H9 (cell line): ENCODE data around the gene FAM110C. TPM values are rescaled to one million over a fixed set of nuclear protein-coding genes. Genes with fewer than 3 reads are reported as not detected.

Experiments used
- DNase-seq: peaks from one replicate; pipeline ENCODE4 v3.0.0-alpha.2; 2017
- H2AFZ ChIP-seq: one replicate; pipeline ENCODE4 v1.6.1; 2013; ENCODE audit warnings: mild to moderate bottlenecking, low read length, control low read depth, moderate library complexity
- H2AK5ac ChIP-seq: 2 replicates; pipeline ENCODE4 v1.6.1; 2013; ENCODE audit warnings: low read length, control low read depth, mixed read lengths; ENCODE audit not compliant: insufficient read length
- H2BK120ac ChIP-seq: one replicate; pipeline ENCODE4 v1.6.1; 2013; ENCODE audit warnings: low read depth, mild to moderate bottlenecking, low read length, control low read depth, inconsistent platforms; ENCODE audit not compliant: poor library complexity, severe bottlenecking
- H2BK12ac ChIP-seq: 2 replicates; pipeline ENCODE4 v1.6.1; 2013; ENCODE audit warnings: low read length, control low read depth, mixed read lengths, low read depth; ENCODE audit not compliant: insufficient read length
- H2BK15ac ChIP-seq: 2 replicates; pipeline ENCODE4 v1.6.1; 2013; ENCODE audit warnings: low read depth, low read length, control low read depth
- H2BK20ac ChIP-seq: one replicate; pipeline ENCODE4 v1.6.1; 2013; ENCODE audit warnings: low read depth, mild to moderate bottlenecking, low read length, control low read depth, inconsistent platforms; ENCODE audit not compliant: poor library complexity, severe bottlenecking
- H2BK5ac ChIP-seq: 2 replicates; pipeline ENCODE4 v1.6.1; 2013; ENCODE audit warnings: low read length, control low read depth, mixed read lengths; ENCODE audit not compliant: insufficient read length
- H3K14ac ChIP-seq: 2 replicates; pipeline ENCODE4 v1.6.1; 2013; ENCODE audit warnings: low read length, control low read depth; ENCODE audit not compliant: insufficient read depth
- H3K18ac ChIP-seq: 2 replicates; pipeline ENCODE4 v1.6.1; 2013; ENCODE audit warnings: low read depth, mild to moderate bottlenecking, mixed read lengths, low read length, control low read depth; ENCODE audit not compliant: insufficient read length
- H3K23ac ChIP-seq: 2 replicates; pipeline ENCODE4 v1.6.1; 2013; ENCODE audit warnings: low read length, control low read depth, mixed read lengths, low read depth; ENCODE audit not compliant: insufficient read length
- H3K23me2 ChIP-seq: 2 replicates; pipeline ENCODE4 v1.6.1; 2013; ENCODE audit warnings: low read depth, mild to moderate bottlenecking, mixed read lengths, low read length, control low read depth; ENCODE audit not compliant: insufficient read length, poor library complexity, severe bottlenecking
- H3K27ac ChIP-seq: 2 replicates; pipeline ENCODE4 v1.5.1; 2013; ENCODE audit warnings: low read length, control low read depth, mixed read lengths, low read depth; ENCODE audit not compliant: insufficient read length
- H3K27me3 ChIP-seq: 2 replicates; pipeline ENCODE4 v1.6.1; 2013; ENCODE audit warnings: low read length, control low read depth, inconsistent platforms; ENCODE audit not compliant: insufficient read depth
- H3K4ac ChIP-seq: 2 replicates; pipeline ENCODE4 v1.6.1; 2013; ENCODE audit warnings: low read depth, mild to moderate bottlenecking, control low read depth, inconsistent platforms, low read length, moderate library complexity
- H3K4me1 ChIP-seq: 2 replicates; pipeline ENCODE4 v1.6.1; 2013; ENCODE audit warnings: low read length, control low read depth, inconsistent platforms; ENCODE audit not compliant: insufficient read depth
- H3K4me2 ChIP-seq: 2 replicates; pipeline ENCODE4 v1.6.1; 2013; ENCODE audit warnings: low read length, control low read depth, mixed read lengths; ENCODE audit not compliant: insufficient read length, insufficient read depth
- H3K56ac ChIP-seq: 2 replicates; pipeline ENCODE4 v1.6.1; 2013; ENCODE audit warnings: low read depth, mild to moderate bottlenecking, mixed read lengths, low read length, control low read depth; ENCODE audit not compliant: insufficient read length
- H3K79me1 ChIP-seq: 2 replicates; pipeline ENCODE4 v1.6.1; 2013; ENCODE audit warnings: low read depth, mild to moderate bottlenecking, moderate library complexity, low read length, control low read depth, inconsistent platforms; ENCODE audit not compliant: insufficient read depth, poor library complexity, severe bottlenecking
- H3K79me2 ChIP-seq: 2 replicates; pipeline ENCODE4 v1.6.1; 2013; ENCODE audit warnings: low read length, control low read depth, inconsistent platforms; ENCODE audit not compliant: insufficient read depth
- H3K9ac ChIP-seq: 2 replicates; pipeline ENCODE4 v1.6.1; 2013; ENCODE audit warnings: low read length, control low read depth, mixed read lengths; ENCODE audit not compliant: insufficient read length; ENCODE audit errors: extremely low read depth
- H3K9me3 ChIP-seq: one replicate; pipeline ENCODE4 v1.6.1; 2013; ENCODE audit warnings: low read depth, low read length, inconsistent platforms; ENCODE audit not compliant: control insufficient read depth
- H3T11ph ChIP-seq: one replicate; pipeline ENCODE4 v1.6.1; 2013; ENCODE audit warnings: mild to moderate bottlenecking, low read length, control low read depth, inconsistent platforms
- H4K20me1 ChIP-seq: one replicate; pipeline ENCODE4 v1.6.1; 2013; ENCODE audit not compliant: control insufficient read depth, insufficient read length, insufficient read depth
- H4K5ac ChIP-seq: 2 replicates; pipeline ENCODE4 v1.6.1; 2013; ENCODE audit warnings: low read depth, mild to moderate bottlenecking, mixed read lengths, low read length, control low read depth; ENCODE audit not compliant: insufficient read length
- H4K8ac ChIP-seq: replicated peaks from 2 replicates; pipeline ENCODE4 v1.6.1; 2013; ENCODE audit warnings: low read length, control low read depth, mixed read lengths, low read depth; ENCODE audit not compliant: insufficient read length
- H4K91ac ChIP-seq: 2 replicates; pipeline ENCODE4 v1.6.1; 2013; ENCODE audit warnings: low read depth, mild to moderate bottlenecking, moderate library complexity, mixed read lengths, low read length, control low read depth; ENCODE audit not compliant: insufficient read length
- H3K27ac Mint-ChIP-seq, 3 experiments: 2 replicates in 2 of 3; 3 replicates in 1 of 3; pipeline ENCODE4 v1.8.0; 2020 to 2021; ENCODE audit warnings: mixed read lengths in 3 of 3, mild to moderate bottlenecking in 1 of 3, moderate library complexity in 1 of 3
- H3K27me3 Mint-ChIP-seq: 2 replicates; pipeline ENCODE4 v1.8.0; 2021; ENCODE audit warnings: low read depth, mild to moderate bottlenecking, moderate library complexity, mixed read lengths
- H3K36me3 Mint-ChIP-seq, 3 experiments: 2 replicates in 2 of 3; 3 replicates in 1 of 3; pipeline ENCODE4 v1.8.0; 2020 to 2021; ENCODE audit warnings: low read depth in 3 of 3, mixed read lengths in 3 of 3; ENCODE audit not compliant: insufficient read depth in 1 of 3
- H3K4me1 Mint-ChIP-seq, 2 experiments: 2 replicates each; pipeline ENCODE4 v1.8.0; 2020; ENCODE audit warnings: mixed read lengths in 2 of 2
- H3K4me3 Mint-ChIP-seq, 2 experiments: 2 replicates in 1 of 2; 3 replicates in 1 of 2; pipeline ENCODE4 v1.8.0; 2020 to 2021; ENCODE audit warnings: mild to moderate bottlenecking in 2 of 2, mixed read lengths in 2 of 2, moderate library complexity in 1 of 2
- H3K9me3 Mint-ChIP-seq, 2 experiments: 2 replicates in 1 of 2; 3 replicates in 1 of 2; pipeline ENCODE4 v1.8.0; 2020; ENCODE audit warnings: mild to moderate bottlenecking in 2 of 2, mixed read lengths in 2 of 2, moderate library complexity in 1 of 2
- WGBS: extraction: QIAGEN DNeasy Blood & Tissue Kit; methylation state at CpG from one replicate; pipeline ENCODE4 v1.1.7; 2013; ENCODE audit warnings: missing lambda C conversion rate, low lambda C conversion rate, mixed read lengths; ENCODE audit not compliant: insufficient read length; ENCODE audit errors: extremely low coverage; 5-methylcytosine and 5-hydroxymethylcytosine counted together
- total RNA-seq: library from RNA; stranded (reverse); gene quantifications from 2 replicates; pipeline ENCODE4 v1.2.1, GENCODE V29; 2021
- TF ChIP-seq, protein P1 (sequence below): fragments of 200-600 bp; sonication (generic); conservative IDR thresholded peaks from 3 replicates; pipeline ENCODE4 v1.8.0; 2021; ENCODE audit warnings: antibody characterized with exemption, mild to moderate bottlenecking

Gene FAM110C
- total RNA-seq, 1 experiment from 2014 or later: 3.4 TPM

DNA sequence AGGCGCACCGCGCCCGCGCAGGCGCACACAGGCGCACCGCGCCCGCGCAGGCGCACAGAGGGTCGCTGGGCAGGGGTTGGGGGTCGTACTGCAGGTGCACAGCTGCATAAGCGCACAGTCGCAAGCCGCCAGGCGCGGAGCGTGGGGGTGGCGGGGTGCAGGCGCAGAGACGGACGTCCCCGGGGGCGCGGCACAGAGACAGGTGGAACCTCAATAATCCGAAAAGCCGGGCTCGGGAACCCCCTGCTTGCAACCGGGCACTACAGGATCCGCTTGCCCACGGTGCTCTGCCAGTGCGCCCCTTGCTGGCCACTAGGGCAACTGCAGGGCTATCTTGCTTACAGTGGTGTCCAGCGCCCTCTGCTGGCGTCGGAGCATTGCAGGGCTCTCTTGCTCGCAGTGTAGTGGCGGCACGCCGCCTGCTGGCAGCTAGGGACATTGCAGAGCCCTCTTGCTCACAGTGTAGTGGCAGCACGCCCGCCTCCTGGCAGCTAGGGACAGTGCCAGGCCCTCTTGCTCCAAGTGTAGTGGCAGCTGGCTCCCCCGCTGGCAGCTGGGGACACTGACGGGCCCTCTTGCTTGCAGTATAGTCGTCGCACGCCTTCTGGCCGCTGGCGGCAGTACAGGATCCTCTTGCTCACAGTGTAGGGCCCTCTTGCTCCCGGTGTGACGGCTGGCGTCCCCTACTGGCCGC is 34.9 kb downstream of the FAM110C start:
- H3K9me3 ChIP-seq: no peaks in the 10 kb centered on the region
- WGBS: no CpG with 5 or more reads among the region's 54 CpGs
- H2AFZ ChIP-seq: no peak overlapping the region
- H2BK15ac ChIP-seq: no peak overlapping the region
- no peak overlapping the region for H3K9ac ChIP-seq
- no peak overlapping the region for H2BK12ac ChIP-seq
- no peak overlapping the region for H2BK5ac ChIP-seq
- no peak overlapping the region for H3K4ac ChIP-seq
- no peaks in the 10 kb centered on the region for H3K27me3 ChIP-seq
- no peak overlapping the region for H3K18ac ChIP-seq
- H3K4me2 ChIP-seq: peak overlapping the region; percentile 20
- H2BK20ac ChIP-seq: no peak overlapping the region
- H3K4me1 ChIP-seq: no peaks in the 10 kb centered on the region
- H3K56ac ChIP-seq: no peak overlapping the region
- no peaks in the 10 kb centered on the region; the same call in 1 of the 2 replicates for H3K27me3 Mint-ChIP-seq
- H4K20me1 ChIP-seq: no peaks in the 10 kb centered on the region
- H3K4me1 Mint-ChIP-seq: no peaks in the 10 kb centered on the region
- H4K91ac ChIP-seq: no peak overlapping the region
- H3K9me3 Mint-ChIP-seq: peaks cover 27% of the 10 kb centered on the region in 2 experiments
- no peak overlapping the region for H2BK120ac ChIP-seq
- no peaks in the 10 kb centered on the region for H3K79me2 ChIP-seq
- peak overlapping the region; percentile 52 to 63; a peak in 4 of 5 replicates for H3K4me3 Mint-ChIP-seq
- no peak overlapping the region for H3K27ac ChIP-seq
- no peak overlapping the region for H4K5ac ChIP-seq
- no peak overlapping the region for H3K14ac ChIP-seq
- no peak overlapping the region for H2AK5ac ChIP-seq
- H3K27ac Mint-ChIP-seq: no peak overlapping the region
- no peak overlapping the region for H3T11ph ChIP-seq
- no peak overlapping the region for H3K23ac ChIP-seq
- no peaks in the 10 kb centered on the region for H3K79me1 ChIP-seq
- peak; percentile 97 for DNase-seq
- no peaks in the 10 kb centered on the region for H3K23me2 ChIP-seq
- TF ChIP-seq, protein P1, sequence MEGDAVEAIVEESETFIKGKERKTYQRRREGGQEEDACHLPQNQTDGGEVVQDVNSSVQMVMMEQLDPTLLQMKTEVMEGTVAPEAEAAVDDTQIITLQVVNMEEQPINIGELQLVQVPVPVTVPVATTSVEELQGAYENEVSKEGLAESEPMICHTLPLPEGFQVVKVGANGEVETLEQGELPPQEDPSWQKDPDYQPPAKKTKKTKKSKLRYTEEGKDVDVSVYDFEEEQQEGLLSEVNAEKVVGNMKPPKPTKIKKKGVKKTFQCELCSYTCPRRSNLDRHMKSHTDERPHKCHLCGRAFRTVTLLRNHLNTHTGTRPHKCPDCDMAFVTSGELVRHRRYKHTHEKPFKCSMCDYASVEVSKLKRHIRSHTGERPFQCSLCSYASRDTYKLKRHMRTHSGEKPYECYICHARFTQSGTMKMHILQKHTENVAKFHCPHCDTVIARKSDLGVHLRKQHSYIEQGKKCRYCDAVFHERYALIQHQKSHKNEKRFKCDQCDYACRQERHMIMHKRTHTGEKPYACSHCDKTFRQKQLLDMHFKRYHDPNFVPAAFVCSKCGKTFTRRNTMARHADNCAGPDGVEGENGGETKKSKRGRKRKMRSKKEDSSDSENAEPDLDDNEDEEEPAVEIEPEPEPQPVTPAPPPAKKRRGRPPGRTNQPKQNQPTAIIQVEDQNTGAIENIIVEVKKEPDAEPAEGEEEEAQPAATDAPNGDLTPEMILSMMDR: peak; percentile 100
- no peak overlapping the region for H4K8ac ChIP-seq
- H3K36me3 Mint-ChIP-seq: peaks cover 3 to 12% (median 3%) of the 10 kb centered on the region in 3 experiments
